ENCODE data around the gene RBM18. TPM values are rescaled to one million over a fixed set of nuclear protein-coding genes. Genes with fewer than 3 reads are reported as not detected.

Gene RBM18
- polyA plus RNA-seq, 1 experiment, result 14.7 TPM

DNA sequence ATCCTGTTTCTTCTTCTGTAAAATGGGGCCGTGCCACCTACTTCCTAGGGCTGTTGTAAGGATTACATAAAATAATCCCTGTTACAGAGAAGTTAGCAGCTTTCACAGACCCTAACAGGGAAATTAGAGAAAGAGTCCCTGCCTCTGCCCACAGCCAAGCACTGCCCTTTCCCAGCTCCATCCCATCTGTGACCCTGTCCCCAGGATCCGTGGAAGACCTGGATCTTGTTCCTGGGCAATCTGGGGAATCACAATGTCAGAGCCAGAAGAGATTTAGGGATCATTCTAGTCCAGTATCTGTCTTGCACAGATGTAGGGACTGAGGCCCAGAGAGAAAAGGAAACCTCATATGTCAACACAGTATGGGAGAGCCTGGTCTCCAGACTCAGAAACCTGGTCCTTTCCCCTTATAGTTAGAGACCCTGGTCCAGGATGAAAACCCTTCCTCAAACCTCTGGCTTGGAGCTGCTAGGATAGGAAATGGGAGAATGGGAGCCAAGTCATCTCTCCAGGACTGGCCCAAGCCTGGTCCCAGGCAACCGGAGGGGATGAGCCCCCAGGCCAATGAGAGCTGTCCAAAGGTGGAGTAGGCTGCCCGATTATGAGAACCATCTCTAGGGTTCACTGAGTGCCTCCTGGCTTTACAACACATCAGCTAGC, 48.4 kb downstream of the RBM18 start:
- no peak overlapping the region for H3K4me3 ChIP-seq (ENCODE audit: low read depth, low read length)
- peaks cover 80% of the 10 kb centered on the region for H3K27me3 ChIP-seq (ENCODE audit: control insufficient read depth, insufficient read depth, low read length)
- TF ChIP-seq, protein P1, sequence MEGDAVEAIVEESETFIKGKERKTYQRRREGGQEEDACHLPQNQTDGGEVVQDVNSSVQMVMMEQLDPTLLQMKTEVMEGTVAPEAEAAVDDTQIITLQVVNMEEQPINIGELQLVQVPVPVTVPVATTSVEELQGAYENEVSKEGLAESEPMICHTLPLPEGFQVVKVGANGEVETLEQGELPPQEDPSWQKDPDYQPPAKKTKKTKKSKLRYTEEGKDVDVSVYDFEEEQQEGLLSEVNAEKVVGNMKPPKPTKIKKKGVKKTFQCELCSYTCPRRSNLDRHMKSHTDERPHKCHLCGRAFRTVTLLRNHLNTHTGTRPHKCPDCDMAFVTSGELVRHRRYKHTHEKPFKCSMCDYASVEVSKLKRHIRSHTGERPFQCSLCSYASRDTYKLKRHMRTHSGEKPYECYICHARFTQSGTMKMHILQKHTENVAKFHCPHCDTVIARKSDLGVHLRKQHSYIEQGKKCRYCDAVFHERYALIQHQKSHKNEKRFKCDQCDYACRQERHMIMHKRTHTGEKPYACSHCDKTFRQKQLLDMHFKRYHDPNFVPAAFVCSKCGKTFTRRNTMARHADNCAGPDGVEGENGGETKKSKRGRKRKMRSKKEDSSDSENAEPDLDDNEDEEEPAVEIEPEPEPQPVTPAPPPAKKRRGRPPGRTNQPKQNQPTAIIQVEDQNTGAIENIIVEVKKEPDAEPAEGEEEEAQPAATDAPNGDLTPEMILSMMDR (IDR thresholded peaks at IDR 0.05; ENCODE audit: insufficient read depth, low read depth, low read length), result no peak
- H3K36me3 ChIP-seq (ENCODE audit: control insufficient read depth, insufficient read depth, low read length), result no peaks in the 10 kb centered on the region
- ChIA-PET CTCF (interaction anchor here (1.0 kb wide), 1 partner anchor 12 kb away, joined by 3 read pairs; no protein-coding TSS in a partner anchor), POLR2A (no interaction called here)
- DNase-seq (ENCODE audit: low read depth), result no peak

DNA sequence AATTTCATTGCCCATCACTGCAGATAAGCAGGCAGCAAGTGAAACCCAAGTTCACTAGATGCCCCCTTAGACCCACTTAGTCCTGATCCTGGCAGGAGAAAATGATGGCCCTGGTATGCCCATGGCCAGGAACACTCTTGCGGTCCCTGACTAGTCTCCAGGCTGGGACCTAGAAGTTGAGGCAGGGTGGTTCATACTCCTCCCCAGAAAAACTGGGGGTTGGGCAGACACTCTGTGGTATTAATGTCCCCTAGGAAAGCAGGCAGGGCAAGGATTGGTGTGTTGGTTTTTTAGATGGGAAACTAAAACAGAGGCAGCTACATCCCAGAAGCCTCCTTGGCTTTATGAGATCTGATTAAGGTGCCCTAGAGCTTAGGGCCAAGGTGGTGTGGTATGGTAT, 49.0 kb downstream of the RBM18 start:
- TF ChIP-seq, protein P1 (IDR thresholded peaks at IDR 0.05; ENCODE audit: insufficient read depth, low read depth, low read length), result no peak
- Histone ChIP-seq H3K36me3 (ENCODE audit: control insufficient read depth, insufficient read depth, low read length) (no peaks in the 10 kb centered on the region), H3K27me3 (ENCODE audit: control insufficient read depth, insufficient read depth, low read length) (peaks cover 75% of the 10 kb centered on the region), H3K4me3 (ENCODE audit: low read depth, low read length) (no peak overlapping the region)
- POLR2A ChIA-PET, result no interaction called here
- CTCF ChIA-PET, result interaction anchor here (1.1 kb wide), 1 partner anchor 10 kb away, joined by 4 read pairs; no protein-coding TSS in a partner anchor
- no peak for DNase-seq (ENCODE audit: low read depth)

DNA sequence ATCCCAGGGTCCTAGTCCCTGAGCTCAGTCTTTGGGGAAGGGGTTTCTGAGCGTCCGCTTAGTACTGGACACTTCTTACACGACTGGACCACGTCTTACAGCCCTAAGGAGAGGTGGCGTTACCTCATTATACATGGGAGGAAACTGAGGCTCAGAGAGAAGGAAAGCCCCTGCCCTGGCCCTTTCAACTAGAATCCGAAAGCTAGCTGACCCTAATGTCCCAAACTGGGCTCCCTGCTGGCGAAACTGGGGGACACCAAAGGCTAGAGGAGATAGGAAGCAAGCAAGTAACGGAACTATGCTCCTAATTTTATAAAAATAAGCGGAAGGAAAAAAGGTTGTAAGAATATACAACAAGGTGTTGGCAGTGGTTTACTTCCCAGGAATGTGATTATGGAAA, 50.1 kb downstream of the RBM18 start:
- TF ChIP-seq, protein P1 (IDR thresholded peaks at IDR 0.05; ENCODE audit: insufficient read depth, low read depth, low read length), result no peak
- H3K4me3 ChIP-seq (ENCODE audit: low read depth, low read length), result no peak overlapping the region
- CTCF ChIA-PET, result interaction anchor here (1.0 kb wide), 1 partner anchor 8 kb away, joined by 3 read pairs; no protein-coding TSS in a partner anchor
- H3K27me3 ChIP-seq (ENCODE audit: control insufficient read depth, insufficient read depth, low read length), result peaks cover 64% of the 10 kb centered on the region
- no peaks in the 10 kb centered on the region for H3K36me3 ChIP-seq (ENCODE audit: control insufficient read depth, insufficient read depth, low read length)
- POLR2A ChIA-PET, result no interaction called here
- DNase-seq (ENCODE audit: low read depth), result no peak

DNA sequence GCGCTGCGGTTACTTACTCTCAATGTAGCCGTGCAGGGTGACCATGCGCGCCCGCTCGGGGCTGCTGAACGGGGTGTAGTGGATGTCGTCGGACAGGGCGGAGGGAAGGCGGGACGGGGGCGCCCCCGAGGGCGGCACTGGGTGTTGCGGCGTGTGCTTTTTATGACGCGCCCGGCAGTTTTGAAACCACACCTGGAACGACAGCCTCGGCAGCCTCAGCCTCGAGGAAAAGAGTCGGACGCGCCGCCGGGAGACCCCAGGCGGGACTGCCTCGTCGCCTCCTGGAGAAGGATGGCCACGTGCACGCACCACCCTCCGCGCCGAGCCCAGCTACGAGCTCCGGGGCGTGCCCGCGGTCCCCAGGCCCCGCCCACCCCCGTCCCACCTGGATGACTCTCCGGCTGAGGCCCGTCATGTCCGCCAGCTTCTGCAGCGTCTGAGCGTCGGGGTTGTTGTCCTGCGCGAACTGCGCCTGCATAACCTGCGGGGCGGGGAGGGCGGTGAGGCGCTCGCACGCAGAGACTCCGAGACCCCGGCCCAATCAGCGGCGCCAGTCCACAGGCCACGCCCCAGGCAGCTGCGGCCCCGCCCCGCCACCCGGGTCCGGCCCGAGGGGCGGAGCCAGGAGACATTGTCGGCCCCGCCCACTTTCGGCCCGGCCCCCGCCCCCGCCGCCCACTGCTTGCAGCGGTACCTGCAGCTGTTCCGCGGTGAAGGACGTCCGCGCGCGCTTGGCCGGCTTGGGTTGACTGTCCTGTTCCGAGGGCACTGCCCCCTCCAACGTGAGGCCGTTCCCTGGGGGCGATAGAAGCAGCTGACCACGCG, 50.8 kb downstream of the RBM18 start:
- peaks cover 57% of the 10 kb centered on the region for H3K27me3 ChIP-seq (ENCODE audit: control insufficient read depth, insufficient read depth, low read length)
- ChIA-PET CTCF (interaction anchor here (1.0 kb wide), 1 partner anchor 9 kb away, joined by 3 read pairs; no protein-coding TSS in a partner anchor), POLR2A (no interaction called here)
- H3K4me3 ChIP-seq (ENCODE audit: low read depth, low read length), result peak overlapping the region; percentile 20
- no peak for DNase-seq (ENCODE audit: low read depth)
- H3K36me3 ChIP-seq (ENCODE audit: control insufficient read depth, insufficient read depth, low read length), result no peaks in the 10 kb centered on the region
- TF ChIP-seq, protein P1 (IDR thresholded peaks at IDR 0.05; ENCODE audit: insufficient read depth, low read depth, low read length), result no peak

DNA sequence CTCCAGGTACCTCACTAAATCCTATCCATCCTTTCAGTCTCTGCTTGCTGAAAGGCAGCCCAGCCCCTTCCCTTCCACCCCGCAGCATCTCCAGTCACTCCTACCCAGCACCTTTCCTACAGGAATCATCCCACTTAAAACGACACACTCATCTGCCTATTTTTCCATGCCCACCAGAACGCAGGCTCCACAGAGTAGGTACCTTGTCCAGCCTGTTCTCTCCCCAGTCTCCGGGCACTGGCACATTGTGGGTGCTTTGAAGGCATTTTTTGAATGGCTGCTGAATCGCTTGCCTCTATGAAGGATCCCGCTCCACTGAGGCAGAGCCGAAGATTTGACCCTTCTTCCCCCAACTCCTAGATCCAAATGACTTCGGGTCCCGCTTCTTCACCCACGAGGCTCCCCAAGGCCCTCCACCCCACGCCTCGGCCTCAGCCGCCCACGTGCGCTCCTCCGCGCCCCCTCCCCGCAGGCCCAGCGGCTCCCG, 51.5 kb downstream of the RBM18 start:
- CTCF ChIA-PET, result interaction anchor here (1.0 kb wide), 1 partner anchor 10 kb away, joined by 3 read pairs; no protein-coding TSS in a partner anchor
- no peak for DNase-seq (ENCODE audit: low read depth)
- no peaks in the 10 kb centered on the region for H3K36me3 ChIP-seq (ENCODE audit: control insufficient read depth, insufficient read depth, low read length)
- no peak overlapping the region for H3K4me3 ChIP-seq (ENCODE audit: low read depth, low read length)
- POLR2A ChIA-PET, result no interaction called here
- TF ChIP-seq, protein P1 (IDR thresholded peaks at IDR 0.05; ENCODE audit: insufficient read depth, low read depth, low read length), result no peak
- H3K27me3 ChIP-seq (ENCODE audit: control insufficient read depth, insufficient read depth, low read length), result peaks cover 51% of the 10 kb centered on the region
